ENCODE measurements around the gene MINK1.

DNA sequence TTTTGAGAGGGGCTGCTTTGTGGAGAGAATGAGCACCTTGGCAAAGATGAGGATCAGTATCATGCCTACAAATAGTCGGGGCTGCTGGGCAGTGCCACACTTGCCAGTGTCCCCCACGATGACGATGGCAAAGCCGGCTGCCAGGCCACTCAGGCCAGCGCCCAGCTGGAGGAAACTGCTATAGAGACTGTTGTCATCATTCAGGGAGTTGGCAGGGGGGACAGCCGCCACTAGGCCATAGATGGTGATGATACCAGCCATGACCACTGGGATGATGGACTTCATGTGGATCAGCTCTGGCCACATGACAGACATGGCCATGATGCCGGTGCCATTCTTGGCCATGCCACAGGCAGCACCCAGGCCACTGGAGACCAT lies 23.8 kb downstream of the MINK1 start:
- TF ChIP-seq CTCF (IDR thresholded peaks at IDR 0.05): no peak
- TF ChIP-seq POLR2A (IDR thresholded peaks at IDR 0.05): no peak

Measured in gastroesophageal sphincter (tissue), 3 donors.